HEK293 (cell line): ENCODE data around the gene GMPPB.

Experiments used
- CTCF ChIA-PET: fragments of 350-600 bp; formaldehyde crosslinking; extraction: SDS; loops from one replicate; lab custom pipeline; 2021; ENCODE audit warnings: antibody characterized with exemption; lab: Yijun Ruan, JAX
- POLR2A ChIA-PET: fragments of 300-600 bp; formaldehyde crosslinking; extraction: SDS; loops from one replicate; lab custom pipeline; 2020; ENCODE audit warnings: antibody characterized with exemption, inconsistent platforms; lab: Yijun Ruan, JAX
- H3K27ac ChIP-seq: fragments of 200-500 bp; sonication (Bioruptor generic); 2 replicates; pipeline ENCODE4 v1.5.1; 2014; ENCODE audit warnings: low read depth, low read length, control low read depth, inconsistent platforms; ENCODE audit errors: extremely low read depth
- H3K36me3 ChIP-seq, 2 experiments: fragments of 200-500 bp in 1 of 2; sonication (Bioruptor generic) in 1 of 2; 1 replicate in 1 of 2; 2 replicates in 1 of 2; pipeline ENCODE4 v1.5.1; 2014 to 2017; ENCODE audit warnings: inconsistent platforms in 2 of 2, low read length in 2 of 2; ENCODE audit not compliant: control insufficient read depth in 2 of 2, insufficient read depth in 1 of 2
- H3K4me1 ChIP-seq: fragments of 200-500 bp; sonication (Bioruptor generic); 2 replicates; pipeline ENCODE4 v1.5.1; 2014; ENCODE audit warnings: mild to moderate bottlenecking, low read length, inconsistent platforms; ENCODE audit not compliant: control insufficient read depth, insufficient read depth
- H3K4me3 ChIP-seq: 2 replicates; pipeline ENCODE4 v1.5.1; 2011; ENCODE audit warnings: low read depth, mild to moderate bottlenecking, control low read depth, low read length, moderate library complexity
- H3K9me3 ChIP-seq: fragments of 200-500 bp; sonication (Bioruptor generic); 2 replicates; pipeline ENCODE4 v1.5.1; 2014; ENCODE audit warnings: low read depth, low read length, inconsistent platforms; ENCODE audit not compliant: control insufficient read depth, insufficient read depth
- MZF1 ChIP-seq: fragments of 450-650 bp; formaldehyde crosslinking; IDR thresholded peaks from 2 replicates; pipeline ENCODE4 v1.5.1; 2017; ENCODE audit warnings: missing biosample characterization, missing genetic modification characterization, borderline replicate concordance
- SP7 ChIP-seq: fragments of 450-650 bp; formaldehyde crosslinking; IDR thresholded peaks from 2 replicates; pipeline ENCODE4 v1.5.1; 2016; ENCODE audit warnings: missing biosample characterization, missing genetic modification characterization
- TSHZ1 ChIP-seq: fragments of 450-650 bp; formaldehyde crosslinking; IDR thresholded peaks from 2 replicates; pipeline ENCODE4 v1.5.1; 2016; ENCODE audit warnings: missing biosample characterization, missing genetic modification characterization, borderline replicate concordance
- ZBTB10 ChIP-seq: fragments of 450-650 bp; formaldehyde crosslinking; IDR thresholded peaks from 2 replicates; pipeline ENCODE4 v1.5.1; 2016; ENCODE audit warnings: missing biosample characterization, missing genetic modification characterization
- ZFP37 ChIP-seq: fragments of 450-650 bp; formaldehyde crosslinking; IDR thresholded peaks from 2 replicates; pipeline ENCODE4 v1.5.1; 2016; ENCODE audit warnings: missing biosample characterization, missing genetic modification characterization
- ZNF146 ChIP-seq: fragments of 450-650 bp; formaldehyde crosslinking; IDR thresholded peaks from 2 replicates; pipeline ENCODE4 v1.5.1; 2016; ENCODE audit warnings: missing biosample characterization, missing genetic modification characterization
- ZNF148 ChIP-seq: fragments of 450-650 bp; formaldehyde crosslinking; IDR thresholded peaks from 2 replicates; pipeline ENCODE4 v1.5.0; 2017; ENCODE audit warnings: missing biosample characterization, missing genetic modification characterization, borderline replicate concordance
- ZNF175 ChIP-seq: fragments of 450-650 bp; formaldehyde crosslinking; IDR thresholded peaks from 2 replicates; pipeline ENCODE4 v1.5.1; 2016; ENCODE audit warnings: missing biosample characterization, missing genetic modification characterization
- ZNF18 ChIP-seq: fragments of 450-650 bp; formaldehyde crosslinking; IDR thresholded peaks from 2 replicates; pipeline ENCODE4 v1.5.1; 2016; ENCODE audit warnings: missing biosample characterization, missing genetic modification characterization
- ZNF449 ChIP-seq: fragments of 450-650 bp; formaldehyde crosslinking; IDR thresholded peaks from 2 replicates; pipeline ENCODE4 v1.5.1; 2017; ENCODE audit warnings: missing biosample characterization, mild to moderate bottlenecking, missing genetic modification characterization, moderate library complexity
- ZNF514 ChIP-seq: fragments of 450-650 bp; formaldehyde crosslinking; IDR thresholded peaks from 2 replicates; pipeline ENCODE4 v1.5.1; 2016; ENCODE audit warnings: missing biosample characterization, missing genetic modification characterization
- ZNF600 ChIP-seq: fragments of 450-650 bp; formaldehyde crosslinking; IDR thresholded peaks from 2 replicates; pipeline ENCODE4 v1.5.1; 2016; ENCODE audit warnings: missing biosample characterization, missing genetic modification characterization
- ZNF658 ChIP-seq: fragments of 450-650 bp; formaldehyde crosslinking; IDR thresholded peaks from 2 replicates; pipeline ENCODE4; 2016; ENCODE audit warnings: missing biosample characterization, missing genetic modification characterization
- ZNF76 ChIP-seq: fragments of 450-650 bp; formaldehyde crosslinking; IDR thresholded peaks from 2 replicates; pipeline ENCODE4; 2016; ENCODE audit warnings: low read depth, missing biosample characterization, missing genetic modification characterization, borderline replicate concordance
- ZNF791 ChIP-seq: fragments of 450-650 bp; formaldehyde crosslinking; IDR thresholded peaks from 2 replicates; pipeline ENCODE4 v1.5.1; 2016; ENCODE audit warnings: missing biosample characterization, missing genetic modification characterization
- ZNF837 ChIP-seq: fragments of 450-650 bp; formaldehyde crosslinking; IDR thresholded peaks from 2 replicates; pipeline ENCODE4 v1.5.1; 2016; ENCODE audit warnings: missing biosample characterization, missing genetic modification characterization
- TF ChIP-seq, protein P1 (sequence below): sonication (generic); formaldehyde crosslinking; IDR thresholded peaks from 2 replicates; pipeline ENCODE4 v1.8.1; 2022; ENCODE audit warnings: mild to moderate bottlenecking, moderate library complexity, missing genetic modification reagents

Gene GMPPB

GRCh38 chr3:49733551-49733950 lies 9.8 kb upstream of the GMPPB start:
- H3K27ac ChIP-seq = no peak overlapping the region
- no peaks in the 10 kb centered on the region for H3K4me1 ChIP-seq
- no peaks in the 10 kb centered on the region for H3K9me3 ChIP-seq
- TF ChIP-seq ZNF658 (tag by site-specific recombination) = no peak
- no peak for TF ChIP-seq SP7
- TF ChIP-seq ZNF146 (tag by site-specific recombination) = peak; percentile 75; the same call in 1 of the 2 replicates
- TF ChIP-seq ZNF76 = no peak
- no peak for TF ChIP-seq ZNF837 (tag by site-specific recombination)
- no peak for TF ChIP-seq ZNF449 (tag by site-specific recombination)
- no peak for TF ChIP-seq ZNF148 (tag by site-specific recombination)
- ChIA-PET POLR2A (interaction anchor here (0.6 kb wide), 2 partner anchors 60 to 849 kb away, joined by 3 to 5 read pairs; no protein-coding TSS in a partner anchor), CTCF (interaction anchor here (1.4 kb wide), 1 partner anchor 69 kb away, joined by 3 read pairs; no protein-coding TSS in a partner anchor)
- no peak overlapping the region for H3K4me3 ChIP-seq
- peaks cover 25 to 84% of the 10 kb centered on the region in 2 experiments; a peak in 2 of 3 replicates for H3K36me3 ChIP-seq

GRCh38 chr3:49732597-49732996 lies 8.8 kb upstream of the GMPPB start:
- no peaks in the 10 kb centered on the region for H3K4me1 ChIP-seq
- H3K36me3 ChIP-seq = peaks cover 25 to 84% of the 10 kb centered on the region in 2 experiments; a peak in 2 of 3 replicates
- no peak overlapping the region for H3K27ac ChIP-seq
- no peaks in the 10 kb centered on the region for H3K9me3 ChIP-seq
- H3K4me3 ChIP-seq = no peak overlapping the region
- POLR2A ChIA-PET = interaction anchor here (0.6 to 1.0 kb wide), 2 partner anchors 9 to 672 kb away, joined by 3 to 4 read pairs; partner anchors contain the start of gene GMPPB
- CTCF ChIA-PET = interaction anchor here (0.6 kb wide), 1 partner anchor 166 kb away, joined by 5 read pairs; no protein-coding TSS in a partner anchor
- no peak for TF ChIP-seq MZF1 (tag by site-specific recombination)
- no peak for TF ChIP-seq ZNF791 (tag by site-specific recombination)
- TF ChIP-seq, protein P1, sequence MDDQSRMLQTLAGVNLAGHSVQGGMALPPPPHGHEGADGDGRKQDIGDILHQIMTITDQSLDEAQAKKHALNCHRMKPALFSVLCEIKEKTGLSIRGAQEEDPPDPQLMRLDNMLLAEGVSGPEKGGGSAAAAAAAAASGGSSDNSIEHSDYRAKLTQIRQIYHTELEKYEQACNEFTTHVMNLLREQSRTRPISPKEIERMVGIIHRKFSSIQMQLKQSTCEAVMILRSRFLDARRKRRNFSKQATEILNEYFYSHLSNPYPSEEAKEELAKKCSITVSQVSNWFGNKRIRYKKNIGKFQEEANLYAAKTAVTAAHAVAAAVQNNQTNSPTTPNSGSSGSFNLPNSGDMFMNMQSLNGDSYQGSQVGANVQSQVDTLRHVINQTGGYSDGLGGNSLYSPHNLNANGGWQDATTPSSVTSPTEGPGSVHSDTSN (CRISPR knock-in tag) = no peak
- TF ChIP-seq ZNF175 (tag by site-specific recombination) = no peak
- TF ChIP-seq ZNF18 (tag by site-specific recombination) = no peak
- no peak for TF ChIP-seq ZNF514 (tag by site-specific recombination)
- no peak for TF ChIP-seq TSHZ1
- TF ChIP-seq ZFP37 (tag by site-specific recombination) = no peak
- TF ChIP-seq ZNF600 (tag by site-specific recombination) = no peak
- no peak for TF ChIP-seq ZBTB10 (tag by site-specific recombination)
